ENCODE results near the gene PNLIPRP3. TPM values are rescaled to one million over a fixed set of nuclear protein-coding genes. Genes with fewer than 3 reads are reported as not detected.
"Not testable (repeated sequence)": the region's sequence is repeated elsewhere in the genome, so short reads cannot be mapped to it uniquely, and the experiment has no call there.

PNLIPRP3 gene
- polyA plus RNA-seq: not detected
- long read RNA-seq, donor 1: 0 reads
- long read RNA-seq, donor 2: 0 reads
- long read RNA-seq, donor 3: 0 reads
- long read RNA-seq, donor 4: 0 reads
- long read RNA-seq, donor 5: 0 reads
- long read RNA-seq, donor 6: 0 reads
- long read RNA-seq, donor 7: 0 reads
- long read RNA-seq, donor 8: 0 reads
- long read RNA-seq, donor 9: 0 reads
- long read RNA-seq, donor 10: 0 reads
- long read RNA-seq, donor 11: 0 reads

GRCh38 chr10:116427671-116428070 lies at the start of gene PNLIPRP3:
Gene PNLIPRP3 (plus strand): TSS chr10:116427847. CDS start chr10:116428013, 166 bp downstream.
- H3K9me3 ChIP-seq (ENCODE audit: control insufficient read depth, low read depth, low read length): no peaks in the 10 kb centered on the region
- H3K4me3 ChIP-seq (ENCODE audit: low read length): no peak within 1 kb of the TSS
- H3K27me3 ChIP-seq (ENCODE audit: control insufficient read depth, insufficient read depth, low read length): peaks cover 3% of the 10 kb centered on the region
- WGBS (ENCODE audit: insufficient coverage, low lambda C conversion rate): 60% methylated on average over 1 of the region's 2 CpGs
- H3K4me1 ChIP-seq (ENCODE audit: control insufficient read depth, insufficient read depth, low read length): no peaks in the 10 kb centered on the region
- no peak for DNase-seq
- no peaks in the 10 kb centered on the region for H3K36me3 ChIP-seq (ENCODE audit: control insufficient read depth, insufficient read depth, low read length)
- H3K27ac ChIP-seq (ENCODE audit: low read length): no peak within 1 kb of the TSS

- 88% methylated on average over 2 of the region's 5 CpGs for WGBS (ENCODE audit: insufficient coverage, low lambda C conversion rate)
- no peaks in the 10 kb centered on the region for H3K4me1 ChIP-seq (ENCODE audit: control insufficient read depth, insufficient read depth, low read length)
- H3K27me3 ChIP-seq (ENCODE audit: control insufficient read depth, insufficient read depth, low read length): no peaks in the 10 kb centered on the region
- H3K36me3 ChIP-seq (ENCODE audit: control insufficient read depth, insufficient read depth, low read length): no peaks in the 10 kb centered on the region
- H3K9me3 ChIP-seq (ENCODE audit: control insufficient read depth, low read depth, low read length): no peaks in the 10 kb centered on the region
- DNase-seq: no peak
- no peak overlapping the region for H3K4me3 ChIP-seq (ENCODE audit: low read length)
- H3K27ac ChIP-seq (ENCODE audit: low read length): no peak overlapping the region
These were observed 45.4 kb upstream of the PNLIPRP3 start for GRCh38 chr10:116382290-116382689.

GRCh38 chr10:116385311-116385710 lies 42.3 kb upstream of the PNLIPRP3 start:
- Histone ChIP-seq H3K9me3 (ENCODE audit: control insufficient read depth, low read depth, low read length) (no peaks in the 10 kb centered on the region), H3K4me3 (ENCODE audit: low read length) (no peak overlapping the region), H3K27ac (ENCODE audit: low read length) (no peak overlapping the region), H3K4me1 (ENCODE audit: control insufficient read depth, insufficient read depth, low read length) (no peaks in the 10 kb centered on the region), H3K36me3 (ENCODE audit: control insufficient read depth, insufficient read depth, low read length) (no peaks in the 10 kb centered on the region), H3K27me3 (ENCODE audit: control insufficient read depth, insufficient read depth, low read length) (no peaks in the 10 kb centered on the region)
- DNase-seq: no peak
- no CpG with 5 or more reads among the region's 2 CpGs for WGBS (ENCODE audit: insufficient coverage, low lambda C conversion rate)

GRCh38 chr10:116385994-116386809 lies 41.4 kb upstream of the PNLIPRP3 start:
- no CpG with 5 or more reads among the region's 1 CpG for WGBS (ENCODE audit: insufficient coverage, low lambda C conversion rate)
- DNase-seq: peak in 1 of 2 donors; percentile 4

GRCh38 chr10:116393246-116393831 lies 34.3 kb upstream of the PNLIPRP3 start:
- WGBS (ENCODE audit: insufficient coverage, low lambda C conversion rate): no CpG with 5 or more reads among the region's 43 CpGs
- H3K36me3 ChIP-seq (ENCODE audit: control insufficient read depth, insufficient read depth, low read length); H3K27me3 ChIP-seq (ENCODE audit: control insufficient read depth, insufficient read depth, low read length); H3K4me3 ChIP-seq (ENCODE audit: low read length); H3K9me3 ChIP-seq (ENCODE audit: control insufficient read depth, low read depth, low read length); H3K27ac ChIP-seq (ENCODE audit: low read length); DNase-seq; H3K4me1 ChIP-seq (ENCODE audit: control insufficient read depth, insufficient read depth, low read length): not testable (repeated sequence)

More at GRCh38 chr10:116385994-116386809, 41.4 kb upstream of the PNLIPRP3 start:
- Histone ChIP-seq H3K27ac (ENCODE audit: low read length) (no peak overlapping the region), H3K9me3 (ENCODE audit: control insufficient read depth, low read depth, low read length) (no peaks in the 10 kb centered on the region), H3K4me3 (ENCODE audit: low read length) (no peak overlapping the region), H3K4me1 (ENCODE audit: control insufficient read depth, insufficient read depth, low read length) (no peaks in the 10 kb centered on the region), H3K36me3 (ENCODE audit: control insufficient read depth, insufficient read depth, low read length) (no peaks in the 10 kb centered on the region), H3K27me3 (ENCODE audit: control insufficient read depth, insufficient read depth, low read length) (no peaks in the 10 kb centered on the region)

- Histone ChIP-seq H3K36me3 (ENCODE audit: control insufficient read depth, insufficient read depth, low read length) (no peaks in the 10 kb centered on the region), H3K4me1 (ENCODE audit: control insufficient read depth, insufficient read depth, low read length) (no peaks in the 10 kb centered on the region), H3K27me3 (ENCODE audit: control insufficient read depth, insufficient read depth, low read length) (no peaks in the 10 kb centered on the region), H3K27ac (ENCODE audit: low read length) (no peak overlapping the region), H3K9me3 (ENCODE audit: control insufficient read depth, low read depth, low read length) (peaks cover 6% of the 10 kb centered on the region), H3K4me3 (ENCODE audit: low read length) (no peak overlapping the region)
- no peak for DNase-seq
- WGBS (ENCODE audit: insufficient coverage, low lambda C conversion rate): 78% methylated on average over 6 of the region's 13 CpGs
These were observed 32.2 kb upstream of the PNLIPRP3 start for GRCh38 chr10:116395223-116395985.

- Histone ChIP-seq H3K9me3 (ENCODE audit: control insufficient read depth, low read depth, low read length) (peaks cover 3% of the 10 kb centered on the region), H3K36me3 (ENCODE audit: control insufficient read depth, insufficient read depth, low read length) (no peaks in the 10 kb centered on the region), H3K27me3 (ENCODE audit: control insufficient read depth, insufficient read depth, low read length) (no peaks in the 10 kb centered on the region), H3K4me3 (ENCODE audit: low read length) (no peak overlapping the region), H3K4me1 (ENCODE audit: control insufficient read depth, insufficient read depth, low read length) (no peaks in the 10 kb centered on the region), H3K27ac (ENCODE audit: low read length) (no peak overlapping the region)
- DNase-seq: no peak
- WGBS (ENCODE audit: insufficient coverage, low lambda C conversion rate): no CpG with 5 or more reads among the region's 5 CpGs
These were observed 29.4 kb upstream of the PNLIPRP3 start for GRCh38 chr10:116398224-116398623.

- no peaks in the 10 kb centered on the region for H3K4me1 ChIP-seq (ENCODE audit: control insufficient read depth, insufficient read depth, low read length)
- WGBS (ENCODE audit: insufficient coverage, low lambda C conversion rate): no CpG with 5 or more reads among the region's 3 CpGs
- no peaks in the 10 kb centered on the region for H3K27me3 ChIP-seq (ENCODE audit: control insufficient read depth, insufficient read depth, low read length)
- no peak overlapping the region for H3K27ac ChIP-seq (ENCODE audit: low read length)
- DNase-seq: no peak
- no peak overlapping the region for H3K4me3 ChIP-seq (ENCODE audit: low read length)
- no peaks in the 10 kb centered on the region for H3K36me3 ChIP-seq (ENCODE audit: control insufficient read depth, insufficient read depth, low read length)
- no peaks in the 10 kb centered on the region for H3K9me3 ChIP-seq (ENCODE audit: control insufficient read depth, low read depth, low read length)
These were observed 24.8 kb upstream of the PNLIPRP3 start for GRCh38 chr10:116402858-116403257.

GRCh38 chr10:116403740-116404250 lies 23.9 kb upstream of the PNLIPRP3 start:
- no peak for DNase-seq
- H3K27me3 ChIP-seq (ENCODE audit: control insufficient read depth, insufficient read depth, low read length): no peaks in the 10 kb centered on the region
- no peaks in the 10 kb centered on the region for H3K4me1 ChIP-seq (ENCODE audit: control insufficient read depth, insufficient read depth, low read length)
- H3K9me3 ChIP-seq (ENCODE audit: control insufficient read depth, low read depth, low read length): no peaks in the 10 kb centered on the region
- no peak overlapping the region for H3K4me3 ChIP-seq (ENCODE audit: low read length)
- no peaks in the 10 kb centered on the region for H3K36me3 ChIP-seq (ENCODE audit: control insufficient read depth, insufficient read depth, low read length)
- no peak overlapping the region for H3K27ac ChIP-seq (ENCODE audit: low read length)
- WGBS (ENCODE audit: insufficient coverage, low lambda C conversion rate): no CpG with 5 or more reads among the region's 6 CpGs

- no peak overlapping the region for H3K27ac ChIP-seq (ENCODE audit: low read length)
- H3K9me3 ChIP-seq (ENCODE audit: control insufficient read depth, low read depth, low read length): no peaks in the 10 kb centered on the region
- no peaks in the 10 kb centered on the region for H3K4me1 ChIP-seq (ENCODE audit: control insufficient read depth, insufficient read depth, low read length)
- DNase-seq: no peak
- no peak overlapping the region for H3K4me3 ChIP-seq (ENCODE audit: low read length)
- H3K36me3 ChIP-seq (ENCODE audit: control insufficient read depth, insufficient read depth, low read length): no peaks in the 10 kb centered on the region
- no peaks in the 10 kb centered on the region for H3K27me3 ChIP-seq (ENCODE audit: control insufficient read depth, insufficient read depth, low read length)
- no CpG with 5 or more reads among the region's 7 CpGs for WGBS (ENCODE audit: insufficient coverage, low lambda C conversion rate)
These were observed 18.9 kb upstream of the PNLIPRP3 start for GRCh38 chr10:116408719-116409118.
